GM20431 (cell line): ENCODE results near the gene HSD17B8.
"Not testable (repeated sequence)": the region's sequence is repeated elsewhere in the genome, so short reads cannot be mapped to it uniquely, and the experiment has no call there.

Experiments
- in situ Hi-C: fragments of 300-500 bp; cut with MseI, MboI; formaldehyde crosslinking; loops from one replicate; pipeline ENCODE4 v1.15.0; 2020; ENCODE audit warnings: low sequenced_read_pairs; ENCODE audit not compliant: unreplicated experiment

Gene HSD17B8

GRCh38 chr6:33226503-33227120 is 22.2 kb downstream of the HSD17B8 start:
- in situ Hi-C loops: not testable (repeated sequence)

- in situ Hi-C loops: no loop called here
Observed at GRCh38 chr6:33235221-33235634, 30.8 kb downstream of the HSD17B8 start.

GRCh38 chr6:33236328-33236727 is 31.9 kb downstream of the HSD17B8 start:
- in situ Hi-C loops: no loop called here

GRCh38 chr6:33236852-33237251 is 32.4 kb downstream of the HSD17B8 start:
- in situ Hi-C loops: no loop called here

GRCh38 chr6:33237741-33238140 is 33.3 kb downstream of the HSD17B8 start:
- in situ Hi-C loops: no loop called here

GRCh38 chr6:33241968-33242367 is 37.5 kb downstream of the HSD17B8 start:
- in situ Hi-C loops: loop anchor here (10.0 kb wide), 1 partner anchor 77 kb away; no protein-coding TSS in a partner anchor

- in situ Hi-C loops: loop anchor here (10.0 kb wide), 1 partner anchor 79 kb away; no protein-coding TSS in a partner anchor
Observed at GRCh38 chr6:33243476-33243875, 39.0 kb downstream of the HSD17B8 start.

GRCh38 chr6:33247977-33248642 is 43.7 kb downstream of the HSD17B8 start:
- in situ Hi-C loops: loop anchor here (10.0 kb wide), 1 partner anchor 83 kb away; no protein-coding TSS in a partner anchor

GRCh38 chr6:33248643-33248931 is 44.1 kb downstream of the HSD17B8 start:
- in situ Hi-C loops: loop anchor here (10.0 kb wide), 1 partner anchor 84 kb away; no protein-coding TSS in a partner anchor

- in situ Hi-C loops: loop anchor here (10.0 kb wide), 1 partner anchor 84 kb away; no protein-coding TSS in a partner anchor
Observed at GRCh38 chr6:33248932-33249731, 44.7 kb downstream of the HSD17B8 start.

GRCh38 chr6:33249732-33250630 is 45.5 kb downstream of the HSD17B8 start:
- in situ Hi-C loops: loop anchor here (10.0 kb wide), 1 partner anchor 85 kb away; no protein-coding TSS in a partner anchor

GRCh38 chr6:33250731-33251130 is 46.3 kb downstream of the HSD17B8 start:
- in situ Hi-C loops: no loop called here

- in situ Hi-C loops: no loop called here
Observed at GRCh38 chr6:33251395-33252012, 47.0 kb downstream of the HSD17B8 start.

GRCh38 chr6:33252759-33253158 is 48.3 kb downstream of the HSD17B8 start:
- in situ Hi-C loops: no loop called here

GRCh38 chr6:33254591-33254990 is 50.1 kb downstream of the HSD17B8 start:
- in situ Hi-C loops: no loop called here
